Thymus (tissue), 11 donors: Measurements from ENCODE around the gene KCNIP1. TPM values are rescaled to one million over a fixed set of nuclear protein-coding genes. Genes with fewer than 3 reads are reported as not detected.

Source experiments
- DNase-seq, 9 donors: peaks; one replicate each; pipeline ENCODE4 v3.0.0-alpha.2; 2013; ENCODE audit warnings: low spot score in 9 of 9, low read depth in 6 of 9, missing footprints in 1 of 9
- H3K27ac ChIP-seq, 2 donors: one replicate each; pipeline ENCODE4 v1.5.1; 2013; ENCODE audit warnings: control low read depth in 1 of 2, low read depth in 1 of 2, low read length in 1 of 2, mild to moderate bottlenecking in 1 of 2, moderate library complexity in 1 of 2
- H3K27me3 ChIP-seq, 2 donors: one replicate each; pipeline ENCODE4 v1.5.1; 2013; ENCODE audit warnings: low read length in 1 of 2; ENCODE audit not compliant: control insufficient read depth in 2 of 2, insufficient read depth in 1 of 2
- H3K36me3 ChIP-seq, 2 donors: one replicate each; pipeline ENCODE4 v1.5.1; 2013; ENCODE audit warnings: low read length in 1 of 2, mild to moderate bottlenecking in 1 of 2, moderate library complexity in 1 of 2; ENCODE audit not compliant: control insufficient read depth in 2 of 2, insufficient read depth in 2 of 2
- H3K4me1 ChIP-seq, 2 donors: one replicate each; pipeline ENCODE4 v1.5.1; 2013; ENCODE audit warnings: low read length in 2 of 2; ENCODE audit not compliant: control insufficient read depth in 2 of 2, insufficient read depth in 2 of 2
- H3K4me3 ChIP-seq, 2 donors: one replicate each; pipeline ENCODE4 v1.5.1; 2013; ENCODE audit warnings: low read length in 2 of 2, control low read depth in 1 of 2, mild to moderate bottlenecking in 1 of 2
- H3K9me3 ChIP-seq, 2 donors: one replicate each; pipeline ENCODE4 v1.5.1; 2013; ENCODE audit warnings: low read length in 1 of 2, mild to moderate bottlenecking in 1 of 2; ENCODE audit not compliant: control insufficient read depth in 2 of 2, insufficient read depth in 1 of 2
- WGBS: extraction: QIAGEN DNeasy Blood & Tissue Kit; methylation state at CpG from one replicate; pipeline ENCODE4 v1.1.7; 2013; 5-methylcytosine and 5-hydroxymethylcytosine counted together
- polyA plus RNA-seq: library from polyadenylated mRNA; stranded (reverse); fragments of 200-250 nt; gene quantifications from one replicate; pipeline ENCODE4 v1.2.3, GENCODE V29; 2013
- total RNA-seq: library from RNA; stranded (reverse); fragments of 120-200 nt; gene quantifications from one replicate; pipeline ENCODE4 v1.2.4, GENCODE V29; 2013
- donor health status: healthy.

The KCNIP1 gene
- total and polyA plus RNA-seq, 2 donors = 0.09 to 0.23 TPM

DNA sequence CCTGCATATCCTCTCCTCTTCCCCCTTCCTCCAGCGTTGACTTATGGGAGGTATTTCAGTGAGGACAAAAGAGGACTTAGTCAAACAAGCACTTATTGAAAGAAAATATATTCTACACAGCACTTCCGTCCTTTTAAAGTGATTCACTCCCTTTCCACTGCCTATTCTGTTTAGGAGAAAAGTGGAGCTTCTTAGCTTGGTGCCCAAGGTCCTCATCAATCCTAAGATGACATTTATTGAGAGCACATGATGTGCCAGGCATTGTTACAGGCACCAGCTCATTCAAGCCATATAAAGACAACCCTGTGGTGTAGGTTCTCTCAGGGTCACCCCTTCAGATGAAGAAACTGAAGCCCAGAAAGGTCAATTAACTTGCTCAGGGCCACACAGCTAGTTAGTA, 95.9 kb downstream of the KCNIP1 start:
- Histone ChIP-seq H3K36me3 (no peaks in the 10 kb centered on the region), H3K27ac (no peak overlapping the region), H3K4me3 (no peak overlapping the region), H3K4me1 (peaks cover 0 to 4% of the 10 kb centered on the region in 2 donors), H3K27me3 (peaks cover 0 to 12% of the 10 kb centered on the region in 2 donors), H3K9me3 (no peaks in the 10 kb centered on the region)
- DNase-seq = no peak
- WGBS = 38% methylated on average over 2 of the region's 2 CpGs

DNA sequence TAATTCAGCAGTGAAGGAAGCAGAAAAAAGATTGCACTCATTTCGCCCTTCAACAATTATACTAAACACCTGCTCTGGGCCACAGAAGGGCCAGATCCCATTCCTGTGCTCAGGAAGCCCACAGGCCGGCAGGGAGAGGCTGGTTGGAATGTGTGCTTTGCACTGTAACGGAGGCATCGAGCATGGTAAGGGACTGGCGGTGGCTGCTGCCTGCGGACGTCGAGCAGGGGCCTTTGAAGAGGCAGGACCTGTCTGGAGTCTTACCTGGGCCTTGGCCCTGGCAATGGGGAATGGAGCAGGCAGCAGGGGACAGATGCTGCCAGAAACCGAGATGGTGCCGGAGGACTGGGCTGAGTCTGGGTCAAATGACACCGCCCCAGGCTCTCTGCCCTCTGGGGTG, 97.8 kb downstream of the KCNIP1 start:
- no peak for DNase-seq
- H3K4me1 ChIP-seq = peaks cover 0 to 4% of the 10 kb centered on the region in 2 donors
- peaks cover 0 to 10% of the 10 kb centered on the region in 2 donors for H3K27me3 ChIP-seq
- no peaks in the 10 kb centered on the region for H3K36me3 ChIP-seq
- 94% methylated on average over 11 of the region's 11 CpGs for WGBS
- no peaks in the 10 kb centered on the region for H3K9me3 ChIP-seq
- no peak overlapping the region for H3K4me3 ChIP-seq
- H3K27ac ChIP-seq = no peak overlapping the region

DNA sequence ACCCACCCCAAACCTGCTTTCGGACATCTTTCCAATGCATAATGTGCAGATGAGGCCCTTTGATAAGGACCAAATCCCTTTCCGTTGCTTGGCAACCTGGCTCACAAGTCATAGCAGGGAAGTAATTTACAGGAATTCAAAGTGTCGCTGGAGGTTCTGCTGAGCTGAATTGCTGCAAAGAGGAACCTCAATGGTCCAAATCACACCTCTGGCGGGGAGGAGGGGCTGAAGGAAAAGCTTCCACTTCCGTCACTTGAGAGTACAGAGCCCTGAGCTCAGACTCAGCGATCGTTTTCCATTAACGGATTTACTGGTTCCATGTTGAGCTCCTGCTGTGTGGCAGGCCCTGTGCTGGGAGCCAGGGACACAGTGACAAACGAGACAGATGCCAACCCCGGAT, 99.3 kb downstream of the KCNIP1 start:
- Histone ChIP-seq H3K9me3 (no peaks in the 10 kb centered on the region), H3K4me1 (peaks cover 0 to 3% of the 10 kb centered on the region in 2 donors)

DNA sequence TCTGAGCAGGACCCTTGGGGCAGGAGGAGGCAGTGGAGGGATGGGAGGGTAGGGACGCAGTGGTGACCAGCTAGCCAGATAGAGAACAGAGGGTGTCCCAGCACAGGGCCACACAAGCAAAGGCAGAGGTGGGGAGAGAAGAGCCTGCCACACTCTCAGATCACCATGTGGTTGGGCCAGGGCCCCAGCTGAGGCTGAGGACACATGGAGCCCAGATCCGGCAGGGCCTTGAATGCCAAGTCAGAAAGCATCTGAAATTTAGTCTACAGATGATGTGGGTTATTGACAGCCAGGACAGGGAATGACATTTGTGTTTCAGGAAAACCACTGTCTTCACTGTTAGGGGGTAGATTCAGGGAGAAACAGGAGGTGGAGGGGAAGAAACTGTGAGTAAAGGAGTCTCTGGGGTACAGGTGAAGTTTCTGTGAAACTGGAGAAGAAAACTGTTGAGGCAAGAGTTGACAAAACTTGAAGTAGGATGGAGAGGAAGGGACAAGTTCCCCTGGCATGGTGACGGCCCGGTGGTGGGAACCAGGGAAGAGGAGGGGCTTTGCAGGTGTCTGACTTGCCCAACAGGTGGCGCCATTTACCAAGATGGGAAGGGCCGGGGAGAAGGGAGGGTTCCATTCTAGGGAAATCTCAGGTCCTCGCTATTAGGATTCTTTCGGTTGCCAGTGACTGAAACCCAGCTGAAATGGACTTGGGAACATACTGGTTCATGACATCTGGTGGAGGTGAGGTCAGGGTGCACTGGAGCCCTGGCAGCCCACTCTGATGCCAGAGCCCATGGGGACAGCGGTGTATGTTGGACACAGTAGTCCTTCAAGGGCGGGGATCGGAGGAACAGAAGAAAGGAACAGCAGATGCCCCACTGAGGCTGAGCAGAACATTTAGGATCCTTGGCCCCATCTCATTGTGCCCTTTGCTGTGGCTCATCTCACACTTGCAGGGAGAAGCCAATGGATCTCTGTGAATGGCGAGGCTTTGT, 100.1 kb downstream of the KCNIP1 start:
- Histone ChIP-seq H3K9me3 (no peaks in the 10 kb centered on the region), H3K4me1 (no peaks in the 10 kb centered on the region), H3K36me3 (no peaks in the 10 kb centered on the region), H3K27me3 (peaks cover 0 to 2% of the 10 kb centered on the region in 2 donors), H3K27ac (no peak overlapping the region), H3K4me3 (no peak overlapping the region)
- 52% methylated on average over 12 of the region's 12 CpGs for WGBS
- DNase-seq = peak in 8 of 9 donors; percentile 21 to 56 (median 38)

More for the DNA sequence above, 99.3 kb downstream of the KCNIP1 start:
- Histone ChIP-seq H3K36me3 (no peaks in the 10 kb centered on the region), H3K27ac (no peak overlapping the region), H3K27me3 (peaks cover 0 to 3% of the 10 kb centered on the region in 2 donors), H3K4me3 (no peak overlapping the region)
- no peak for DNase-seq
- WGBS = 91% methylated on average over 10 of the region's 10 CpGs

DNA sequence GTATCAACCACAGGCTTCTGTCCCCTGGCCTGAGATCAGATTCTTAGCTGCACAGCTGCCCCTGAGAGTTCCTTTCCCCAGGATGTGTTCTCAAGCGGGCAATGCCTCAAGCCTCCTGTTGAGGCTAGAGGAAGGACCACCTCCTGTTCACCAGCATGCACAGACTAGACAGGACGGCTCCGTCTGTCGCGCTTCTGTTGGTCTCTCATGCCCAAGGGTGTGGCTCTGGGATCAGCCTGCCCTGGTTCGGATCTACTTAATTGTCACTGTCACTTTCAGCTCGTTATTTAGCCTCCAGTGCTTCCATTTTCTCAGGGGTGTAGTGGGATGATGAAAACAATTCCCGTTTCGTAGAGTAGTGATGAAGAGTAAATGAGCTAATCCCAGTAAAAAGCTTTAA, 103.1 kb downstream of the KCNIP1 start:
- DNase-seq = no peak
- Histone ChIP-seq H3K36me3 (no peaks in the 10 kb centered on the region), H3K9me3 (no peaks in the 10 kb centered on the region), H3K4me1 (no peaks in the 10 kb centered on the region), H3K27ac (no peak overlapping the region), H3K27me3 (peaks cover 0 to 2% of the 10 kb centered on the region in 2 donors), H3K4me3 (no peak overlapping the region)
- WGBS = 91% methylated on average over 9 of the region's 9 CpGs

DNA sequence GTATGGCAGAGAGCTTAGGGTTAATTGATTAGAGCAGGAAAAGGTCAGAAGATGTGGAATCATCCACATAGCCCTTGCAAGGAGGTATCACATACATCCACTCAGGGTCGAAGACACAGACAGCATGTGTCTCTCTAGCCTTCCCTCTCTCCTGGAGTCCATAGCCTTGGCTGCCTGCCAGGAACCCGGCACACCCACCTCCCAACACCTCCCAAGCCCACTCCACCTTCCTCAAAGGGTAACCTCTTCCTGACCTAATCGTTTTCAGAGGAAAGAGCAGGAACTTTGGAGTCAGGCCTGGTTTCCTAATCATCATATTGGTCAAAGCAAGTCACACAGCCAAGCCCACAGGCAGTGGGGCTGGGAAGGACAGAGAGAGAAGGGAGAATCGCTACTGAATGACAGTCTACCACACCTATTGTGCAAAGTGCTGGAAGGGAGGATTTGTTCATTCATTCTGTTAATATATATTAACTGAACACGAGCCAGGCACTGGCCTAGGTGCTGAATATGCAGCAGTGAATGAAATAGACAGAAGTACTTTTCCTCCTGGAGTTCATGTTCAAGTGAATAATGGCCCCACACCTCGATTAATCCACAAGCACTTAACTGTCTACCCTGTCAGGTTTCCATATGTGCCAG, 107.8 kb downstream of the KCNIP1 start:
- H3K36me3 ChIP-seq = no peaks in the 10 kb centered on the region
- no peaks in the 10 kb centered on the region for H3K27me3 ChIP-seq
- 64% methylated on average over 6 of the region's 6 CpGs for WGBS
- H3K27ac ChIP-seq = no peak overlapping the region
- H3K9me3 ChIP-seq = no peaks in the 10 kb centered on the region
- H3K4me1 ChIP-seq = no peaks in the 10 kb centered on the region
- no peak overlapping the region for H3K4me3 ChIP-seq
- no peak for DNase-seq

DNA sequence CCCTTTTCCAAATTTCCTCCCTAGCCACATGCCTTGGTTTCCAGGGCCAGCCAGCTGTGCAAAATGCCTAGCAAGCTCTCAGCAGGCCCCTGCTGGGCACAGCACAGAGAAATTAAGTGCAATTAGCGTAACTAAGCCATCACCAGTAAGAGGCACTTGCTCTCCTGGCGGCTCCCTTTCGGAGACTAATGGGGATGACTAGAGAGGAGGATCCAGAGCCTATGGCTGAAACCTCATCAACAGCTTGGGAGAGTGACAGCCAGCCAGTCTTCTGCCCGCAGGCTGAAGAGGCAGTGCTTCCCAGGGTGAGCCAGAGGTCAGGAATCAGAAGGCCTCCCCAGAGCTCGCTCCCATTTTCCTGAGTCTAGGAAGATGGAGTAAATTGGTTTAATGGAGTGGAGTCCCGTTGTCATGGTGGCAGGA, 108.4 kb downstream of the KCNIP1 start:
- WGBS = 84% methylated on average over 6 of the region's 6 CpGs
- no peak overlapping the region for H3K27ac ChIP-seq
- no peaks in the 10 kb centered on the region for H3K36me3 ChIP-seq
- no peaks in the 10 kb centered on the region for H3K4me1 ChIP-seq
- H3K9me3 ChIP-seq = no peaks in the 10 kb centered on the region
- no peak for DNase-seq
- no peak overlapping the region for H3K4me3 ChIP-seq
- no peaks in the 10 kb centered on the region for H3K27me3 ChIP-seq

DNA sequence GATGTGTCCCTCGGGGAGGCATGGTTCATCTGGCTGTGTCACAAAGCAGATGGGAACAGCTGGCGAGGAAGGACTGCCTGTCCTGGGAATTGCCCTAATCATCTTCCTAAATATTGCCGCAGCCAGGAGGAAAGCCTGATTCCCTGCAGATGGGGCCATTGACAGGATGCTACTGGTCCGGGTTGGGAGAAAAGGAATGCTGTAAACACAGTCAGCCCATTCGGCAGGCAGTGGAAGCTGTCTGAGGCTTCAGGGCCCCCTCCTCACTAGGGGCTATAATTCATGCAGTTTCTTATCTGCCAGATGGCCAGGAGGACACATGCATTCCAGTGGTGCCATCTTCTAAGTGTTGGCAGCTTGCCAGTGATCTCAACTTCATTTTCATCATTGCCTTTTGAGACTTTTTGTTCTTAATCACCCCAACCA, 110.3 kb downstream of the KCNIP1 start:
- Histone ChIP-seq H3K4me1 (no peaks in the 10 kb centered on the region), H3K27me3 (no peaks in the 10 kb centered on the region), H3K4me3 (no peak overlapping the region), H3K36me3 (no peaks in the 10 kb centered on the region), H3K9me3 (no peaks in the 10 kb centered on the region), H3K27ac (no peak overlapping the region)
- whole genome bisulfite sequencing = 92% methylated on average over 5 of the region's 5 CpGs
- DNase-seq = no peak

DNA sequence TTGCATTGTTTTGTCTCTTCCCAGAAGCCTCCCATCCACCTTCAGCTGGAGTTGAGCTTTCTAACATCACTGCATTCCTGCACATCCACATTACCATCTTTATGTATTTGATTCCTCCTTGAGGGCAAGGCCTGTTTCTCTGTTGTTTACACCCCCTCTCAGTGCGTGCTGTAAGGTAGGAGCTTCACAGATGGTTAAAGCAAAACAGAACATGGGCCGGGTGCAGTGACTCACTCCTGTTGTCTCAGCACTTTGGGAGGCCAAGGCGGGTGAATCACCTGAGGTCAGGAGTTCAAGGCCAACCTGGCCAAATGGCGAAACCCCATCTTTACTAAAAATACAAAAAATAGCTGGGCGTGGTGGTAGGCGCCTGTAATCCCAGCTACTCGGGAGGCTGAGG, 110.9 kb downstream of the KCNIP1 start:
- H3K36me3 ChIP-seq = no peaks in the 10 kb centered on the region
- H3K27me3 ChIP-seq = no peaks in the 10 kb centered on the region
- H3K27ac ChIP-seq = no peak overlapping the region
- no peak overlapping the region for H3K4me3 ChIP-seq
- no peak for DNase-seq
- H3K9me3 ChIP-seq = no peaks in the 10 kb centered on the region
- no peaks in the 10 kb centered on the region for H3K4me1 ChIP-seq
- 96% methylated on average over 7 of the region's 7 CpGs for WGBS
